GM10248 (cell line): ENCODE data around the gene GTPBP4.

ENCODE experiments used
- CTCF ChIA-PET: fragments of 300-600 bp; sonication (Branson Sonifier 250); formaldehyde crosslinking; extraction: SDS; loops from one replicate; lab custom pipeline; 2021; ENCODE audit warnings: antibody characterized with exemption; lab: Yijun Ruan, JAX
- POLR2A ChIA-PET: fragments of 350-650 bp; sonication (Branson Sonifier 250); formaldehyde crosslinking; extraction: SDS; loops from one replicate; lab custom pipeline; 2020; ENCODE audit warnings: antibody characterized with exemption; lab: Yijun Ruan, JAX
- DNase-seq: peaks from one replicate; pipeline ENCODE4 v3.0.0; 2012; ENCODE audit errors: extremely low spot score
- TF ChIP-seq, protein P1 (sequence below): IDR thresholded peaks from 2 replicates; pipeline ENCODE4 v1.5.1; 2012; ENCODE audit warnings: mild to moderate bottlenecking, low read depth; ENCODE audit errors: extremely low read depth, missing control alignments, control extremely low read depth

Gene GTPBP4

DNA sequence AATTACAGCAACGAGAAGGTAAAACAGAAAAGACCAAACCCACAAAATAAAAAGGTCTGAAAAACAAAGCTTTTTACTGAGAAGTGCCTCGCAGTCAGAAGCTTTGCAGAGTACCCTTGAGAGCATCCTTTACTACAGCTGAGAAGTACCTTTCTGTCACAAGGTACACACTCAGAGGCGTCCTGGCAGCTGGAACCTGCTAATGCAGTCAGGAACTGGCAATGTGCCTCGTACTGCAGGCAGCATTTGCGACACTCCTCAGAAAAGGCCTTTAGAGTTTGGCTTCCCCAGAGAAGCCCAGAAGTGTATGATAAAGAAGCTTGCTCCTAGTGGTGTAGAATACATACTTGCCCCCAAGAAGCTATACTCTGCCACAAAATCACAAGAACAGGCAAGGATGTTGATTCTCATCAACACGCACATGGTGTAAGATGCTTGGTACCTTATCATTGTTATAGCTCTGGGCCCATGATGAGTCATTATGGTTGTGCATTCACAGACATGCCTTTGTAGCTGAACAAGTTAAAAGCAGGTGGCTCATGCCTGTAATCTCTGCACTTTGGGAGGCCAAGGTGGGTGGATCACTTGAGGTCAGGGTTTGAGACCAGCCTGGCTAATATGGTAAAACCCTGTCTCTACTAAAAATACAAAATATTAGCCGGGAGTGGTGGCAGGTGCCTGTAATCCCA lies 2.0 kb upstream of the GTPBP4 start:
- DNase-seq = no peak
- ChIA-PET POLR2A (interaction anchor here (1.3 to 1.5 kb wide), 2 partner anchors 12 to 50 kb away, joined by 3 to 5 read pairs; no protein-coding TSS in a partner anchor), CTCF (interaction anchor here (0.9 to 3.0 kb wide), 10 partner anchors 13 to 81 kb away, joined by 3 to 11 read pairs (median 4); no protein-coding TSS in a partner anchor)
- TF ChIP-seq, protein P1, sequence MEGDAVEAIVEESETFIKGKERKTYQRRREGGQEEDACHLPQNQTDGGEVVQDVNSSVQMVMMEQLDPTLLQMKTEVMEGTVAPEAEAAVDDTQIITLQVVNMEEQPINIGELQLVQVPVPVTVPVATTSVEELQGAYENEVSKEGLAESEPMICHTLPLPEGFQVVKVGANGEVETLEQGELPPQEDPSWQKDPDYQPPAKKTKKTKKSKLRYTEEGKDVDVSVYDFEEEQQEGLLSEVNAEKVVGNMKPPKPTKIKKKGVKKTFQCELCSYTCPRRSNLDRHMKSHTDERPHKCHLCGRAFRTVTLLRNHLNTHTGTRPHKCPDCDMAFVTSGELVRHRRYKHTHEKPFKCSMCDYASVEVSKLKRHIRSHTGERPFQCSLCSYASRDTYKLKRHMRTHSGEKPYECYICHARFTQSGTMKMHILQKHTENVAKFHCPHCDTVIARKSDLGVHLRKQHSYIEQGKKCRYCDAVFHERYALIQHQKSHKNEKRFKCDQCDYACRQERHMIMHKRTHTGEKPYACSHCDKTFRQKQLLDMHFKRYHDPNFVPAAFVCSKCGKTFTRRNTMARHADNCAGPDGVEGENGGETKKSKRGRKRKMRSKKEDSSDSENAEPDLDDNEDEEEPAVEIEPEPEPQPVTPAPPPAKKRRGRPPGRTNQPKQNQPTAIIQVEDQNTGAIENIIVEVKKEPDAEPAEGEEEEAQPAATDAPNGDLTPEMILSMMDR = no peak

DNA sequence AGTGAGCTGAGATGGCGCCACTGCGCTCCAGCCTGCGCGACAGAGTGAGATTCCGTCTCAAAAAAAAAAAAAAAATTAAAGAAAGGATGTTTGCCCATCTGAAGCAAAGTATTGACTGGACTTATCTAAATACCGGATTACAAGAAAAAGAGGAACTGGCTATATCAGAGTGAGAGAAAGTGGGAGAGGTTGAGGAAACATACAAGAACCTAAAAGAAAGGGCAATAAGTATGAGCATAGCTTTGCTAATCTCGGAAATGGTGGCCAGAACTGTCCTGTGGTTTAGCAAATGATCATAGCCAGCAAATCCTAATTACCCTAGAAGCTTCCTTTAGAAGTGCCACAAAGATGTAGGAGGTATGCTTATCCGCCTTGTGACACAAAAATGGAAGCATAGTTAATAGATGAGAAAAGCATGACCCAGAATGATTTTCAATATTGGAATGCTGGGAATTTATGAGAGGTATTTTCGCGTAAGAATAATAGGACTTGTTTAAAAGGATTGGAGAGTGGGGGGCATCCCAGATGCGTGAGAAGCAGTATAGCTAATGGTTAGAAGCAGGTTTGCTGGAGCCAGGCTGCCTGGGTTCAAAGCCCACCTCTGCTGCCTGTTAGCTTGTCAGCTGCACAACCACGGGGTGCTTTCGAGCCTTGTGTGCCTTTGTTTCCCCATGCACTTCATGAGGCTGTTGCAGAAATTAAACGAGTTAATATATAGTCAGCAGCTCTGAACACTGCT lies 1.2 kb upstream of the GTPBP4 start:
- no peak for DNase-seq
- ChIA-PET POLR2A (interaction anchor here (1.3 to 1.5 kb wide), 2 partner anchors 11 to 49 kb away, joined by 3 to 5 read pairs; no protein-coding TSS in a partner anchor), CTCF (interaction anchor here (0.9 to 3.0 kb wide), 9 partner anchors 13 to 50 kb away, joined by 3 to 11 read pairs (median 4); no protein-coding TSS in a partner anchor)
- TF ChIP-seq, protein P1 = no peak

DNA sequence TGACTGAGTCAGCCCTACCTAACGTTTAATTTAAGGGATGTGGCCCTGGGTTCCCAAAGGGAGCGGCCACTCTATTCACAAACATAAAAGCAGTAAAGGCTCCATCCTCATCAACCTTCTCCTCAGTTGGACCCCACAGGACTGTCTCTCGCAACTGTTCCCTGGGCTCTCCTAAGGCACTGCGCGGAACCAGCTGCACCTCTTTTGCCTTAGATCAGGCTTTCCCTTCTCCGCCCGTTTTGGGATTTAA lies 689 bp upstream of the GTPBP4 start:
- POLR2A ChIA-PET = interaction anchor here (1.3 to 1.5 kb wide), 2 partner anchors 10 to 49 kb away, joined by 3 to 5 read pairs; no protein-coding TSS in a partner anchor
- DNase-seq = no peak
- TF ChIP-seq, protein P1 = no peak
- CTCF ChIA-PET = interaction anchor here (0.7 to 3.0 kb wide), 6 partner anchors 11 to 51 kb away, joined by 3 to 11 read pairs (median 4); no protein-coding TSS in a partner anchor

DNA sequence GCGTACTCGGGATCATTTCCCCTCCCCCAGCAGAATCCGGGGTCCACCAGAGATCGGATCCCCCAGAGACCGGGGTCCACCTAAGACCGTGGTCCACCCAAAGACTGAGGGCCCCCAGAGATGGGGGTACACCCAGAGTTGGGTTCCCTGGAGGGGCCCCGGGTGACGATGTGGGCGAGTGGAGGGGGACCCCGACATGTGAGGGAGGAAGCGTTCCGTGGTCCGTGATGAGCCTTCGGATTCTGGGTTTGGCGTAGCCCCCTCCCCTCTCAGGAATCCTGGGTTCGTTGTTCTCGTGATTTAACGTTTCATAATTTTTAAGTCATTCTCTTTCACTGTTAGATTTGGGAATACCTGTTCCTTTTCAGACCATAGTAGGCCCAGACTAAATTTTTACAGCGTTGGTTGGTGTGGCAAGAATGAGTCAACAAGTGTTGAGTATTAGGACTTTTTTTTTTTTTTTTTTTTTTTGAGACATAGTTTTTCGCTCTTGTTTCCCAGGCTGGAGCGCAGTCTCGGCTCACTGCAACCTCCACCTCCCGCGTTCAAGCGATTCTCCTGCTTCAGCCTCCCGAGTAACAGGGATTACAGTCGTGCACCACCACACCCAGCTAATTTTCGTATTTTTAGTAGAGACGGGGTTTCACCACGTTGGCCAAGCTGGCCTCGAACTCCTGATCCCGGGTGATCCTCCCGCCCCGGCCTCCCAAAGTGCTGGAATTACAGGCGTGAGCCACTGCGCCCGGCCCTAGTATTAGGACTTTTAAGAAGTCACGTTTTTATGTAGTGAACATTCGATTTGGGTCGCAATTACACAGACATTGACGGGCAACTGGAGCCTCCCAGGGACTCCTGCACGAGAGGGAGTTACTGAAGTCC lies 672 bp downstream of the GTPBP4 start:
- ChIA-PET POLR2A (interaction anchor here (1.0 kb wide), 1 partner anchor 15 kb away, joined by 3 read pairs; no protein-coding TSS in a partner anchor), CTCF (interaction anchor here (0.7 to 3.0 kb wide), 6 partner anchors 9 to 95 kb away, joined by 3 to 11 read pairs (median 4); partner anchors contain the start of gene IDI1)
- TF ChIP-seq, protein P1 = no peak
- DNase-seq = peak; percentile 54

DNA sequence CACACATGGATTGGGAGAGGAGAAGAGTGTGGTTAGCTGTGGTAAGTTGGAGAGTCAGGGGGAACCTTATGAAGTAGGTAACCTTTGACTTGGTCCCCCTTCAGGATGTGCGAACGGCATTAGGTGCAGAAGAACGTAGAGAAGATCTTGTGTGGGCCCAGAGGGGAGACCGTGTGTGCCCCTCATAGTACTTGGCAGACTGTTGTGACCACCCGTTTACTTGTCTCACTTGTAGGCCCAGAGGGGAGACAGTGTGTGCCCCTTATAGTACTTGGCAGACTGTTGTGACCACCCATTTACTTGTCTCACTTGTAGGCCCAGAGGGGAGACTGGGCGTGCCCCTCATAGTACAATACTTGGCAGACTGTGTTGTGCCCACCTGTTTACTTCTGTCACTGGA lies 2.6 kb downstream of the GTPBP4 start:
- no peak for DNase-seq
- POLR2A ChIA-PET = interaction anchor here (0.7 kb wide), 3 partner anchors 27 to 57 kb away, joined by 3 to 6 read pairs (median 5); no protein-coding TSS in a partner anchor
- CTCF ChIA-PET = no interaction called here

More for the DNA sequence above, 2.6 kb downstream of the GTPBP4 start:
- TF ChIP-seq, protein P1 = no peak
